ENCODE results near the gene FAF1. TPM values are rescaled to one million over a fixed set of nuclear protein-coding genes. Genes with fewer than 3 reads are reported as not detected.

Gene FAF1
- total and polyA plus RNA-seq, 2 of the 8 experiments (the other 6 are each of a cell fraction or from before 2014, with no cell fraction given), result 10.8 to 65.9 TPM

- POLR2A ChIA-PET (ENCODE audit: partially characterized antibody), result no interaction called here
- Histone ChIP-seq H3K23ac (ENCODE audit: insufficient read length) (no peak overlapping the region), H4K20me1 (replicated peaks in 1 of 2; ENCODE audit: control insufficient read depth in 1 of 2, insufficient read depth in 2 of 2, low read length in 2 of 2) (no peaks in the 10 kb centered on the region), H2AK5ac (ENCODE audit: low read depth, low read length) (no peak overlapping the region), H3K14ac (ENCODE audit: insufficient read length) (no peak overlapping the region), H3K79me2 (ENCODE audit: control insufficient read depth in 1 of 2, insufficient read depth in 2 of 2, low read length in 2 of 2) (no peaks in the 10 kb centered on the region), H2BK15ac (ENCODE audit: low read length) (no peak overlapping the region), H2BK5ac (ENCODE audit: low read depth, low read length) (no peak overlapping the region), H3K4ac (replicated peaks; ENCODE audit: insufficient read length, low read depth, low read length) (no peak overlapping the region), H4K91ac (replicated peaks; ENCODE audit: insufficient read length, low read length) (no peak overlapping the region), H2AFZ (ENCODE audit: low read length) (no peak overlapping the region), H4K8ac (ENCODE audit: extremely low read depth, insufficient read depth, low read length) (no peak overlapping the region), H3K9ac (replicated peaks in 1 of 4; ENCODE audit: extremely low read depth in 1 of 4, low read depth in 3 of 4, low read length in 3 of 4) (no peak overlapping the region), H3K9me3 (ENCODE audit: insufficient read depth in 2 of 2, low read depth in 1 of 2, low read length in 1 of 2) (no peaks in the 10 kb centered on the region), H3K79me1 (ENCODE audit: low read depth, low read length) (no peaks in the 10 kb centered on the region), H4K5ac (ENCODE audit: insufficient read length, low read depth, low read length) (no peak overlapping the region), H3K18ac (ENCODE audit: extremely low read depth, low read length) (no peak overlapping the region), H3K36me3 (ENCODE audit: control insufficient read depth in 2 of 4, insufficient read depth in 4 of 4, low read length in 3 of 4) (no peaks in the 10 kb centered on the region), H3K4me2 (ENCODE audit: insufficient read depth in 1 of 2, low read depth in 2 of 2, low read length in 2 of 2) (no peak overlapping the region), H3K27me3 (replicated peaks in 1 of 4; ENCODE audit: control insufficient read depth in 3 of 4, extremely low read depth in 1 of 4, insufficient read depth in 3 of 4, low read length in 3 of 4) (peaks cover 1 to 20% (median 3%) of the 10 kb centered on the region in 4 experiments; a peak in 6 of 7 replicates), H2BK120ac (replicated peaks; ENCODE audit: low read depth, low read length) (no peak overlapping the region), H2BK12ac (ENCODE audit: low read depth, low read length) (no peak overlapping the region), H2BK20ac (ENCODE audit: low read length) (no peak overlapping the region), H3K4me1 (replicated peaks in 1 of 4; ENCODE audit: control insufficient read depth in 3 of 4, insufficient read depth in 4 of 4, low read length in 3 of 4) (no peaks in the 10 kb centered on the region), H3K27ac (ENCODE audit: low read depth, low read length) (no peak overlapping the region), H3K56ac (replicated peaks; ENCODE audit: insufficient read length, low read depth, low read length) (no peak overlapping the region), H3K23me2 (ENCODE audit: low read depth, low read length) (no peaks in the 10 kb centered on the region), H3K4me3 (ENCODE audit: extremely low read depth in 1 of 4, insufficient read depth in 2 of 4, low read depth in 3 of 4, low read length in 4 of 4) (no peak overlapping the region)
- no peak for FAIRE-seq
- DNase-seq (ENCODE audit: low read depth in 1 of 2, low spot score in 2 of 2), result no peak
- 83% methylated on average over 1 of the region's 1 CpG; no CpG with 5 or more reads in 1 of the 2 experiments for WGBS, 2 experiments (ENCODE audit: extremely low coverage in 1 of 2, insufficient coverage in 1 of 2, insufficient read length in 1 of 2, insufficient replicate concordance in 2 of 2, low coverage in 1 of 2, low lambda C conversion rate in 2 of 2, missing lambda C conversion rate in 1 of 2)
- CTCF ChIA-PET (ENCODE audit: partially characterized antibody), result interaction anchor here (1.0 kb wide), 1 partner anchor 55 kb away, joined by 3 read pairs; no protein-coding TSS in a partner anchor
- TF ChIP-seq E2F6 (IDR thresholded peaks at IDR 0.05) (no peak), CBX8 (IDR thresholded peaks at IDR 0.05; ENCODE audit: borderline replicate concordance, low read depth, low read length) (no peak), HDAC2 (IDR thresholded peaks at IDR 0.05; ENCODE audit: borderline replicate concordance in 1 of 2, low read depth in 2 of 2, low read length in 2 of 2) (no peak), SIN3A (conservative IDR thresholded peaks at IDR 0.05 in 1 of 2, IDR thresholded peaks at IDR 0.05 in 1 of 2; ENCODE audit: low read depth in 1 of 2, low read length in 2 of 2) (no peak), RXRA (IDR thresholded peaks at IDR 0.05; ENCODE audit: insufficient read depth, low read depth, low read length) (no peak), POU5F1 (IDR thresholded peaks at IDR 0.05; ENCODE audit: low read depth, low read length) (no peak), KDM5A (IDR thresholded peaks at IDR 0.05; ENCODE audit: low read length) (no peak), SRF (IDR thresholded peaks at IDR 0.05; ENCODE audit: low read depth, low read length) (no peak), GABPA (IDR thresholded peaks at IDR 0.05; ENCODE audit: borderline replicate concordance, insufficient read depth, low read length) (no peak), TEAD4 (IDR thresholded peaks at IDR 0.05; ENCODE audit: low read depth, low read length) (no peak), GTF2F1 (IDR thresholded peaks at IDR 0.05; ENCODE audit: borderline replicate concordance, low read depth, low read length) (no peak), EGR1 (IDR thresholded peaks at IDR 0.05; ENCODE audit: borderline replicate concordance, low read depth, low read length) (no peak), EZH2 (IDR thresholded peaks at IDR 0.05; ENCODE audit: low read depth, low read length, severe bottlenecking) (no peak)
Measured at GRCh38 chr1:50985094-50985493, 25.0 kb upstream of the FAF1 start.

Data from H1 (cell line).